Ascending aorta (tissue), 2 donors: ENCODE results near the gene DGKQ. TPM values are rescaled to one million over a fixed set of nuclear protein-coding genes. Genes with fewer than 3 reads are reported as not detected.

ENCODE experiments used
- DNase-seq, 2 donors: peaks; one replicate each; pipeline ENCODE4 v3.0.0-alpha.2; 2019; ENCODE audit warnings: low spot score in 2 of 2
- H3K27ac ChIP-seq, 2 donors: fragments of 200-600 bp; sonication (generic); one replicate each; pipeline ENCODE4 v1.5.1; 2016 to 2017; ENCODE audit warnings: mild to moderate bottlenecking in 1 of 2
- H3K27me3 ChIP-seq: fragments of 200-600 bp; sonication (generic); one replicate; pipeline ENCODE4 v1.5.1; 2017
- H3K36me3 ChIP-seq, 2 donors: fragments of 200-600 bp; sonication (generic); one replicate each; pipeline ENCODE4 v1.5.1; 2016
- H3K4me1 ChIP-seq, 2 donors: fragments of 200-600 bp; sonication (generic); one replicate each; pipeline ENCODE4 v1.5.1; 2016 to 2017; ENCODE audit warnings: mild to moderate bottlenecking in 1 of 2
- H3K4me3 ChIP-seq, 2 donors: fragments of 200-600 bp; sonication (generic); one replicate each; pipeline ENCODE4 v1.5.1; 2016 to 2017; ENCODE audit warnings: mild to moderate bottlenecking in 1 of 2
- H3K9me3 ChIP-seq, 2 donors: fragments of 200-600 bp; sonication (generic); one replicate each; pipeline ENCODE4 v1.5.1; 2016
- CTCF ChIP-seq, 3 experiments: fragments of 200-600 bp in 2 of 3; fragments of 450-650 bp in 1 of 3; sonication (generic) in 2 of 3; IDR thresholded peaks; one replicate each; pipeline ENCODE4 v1.5.1; 2016 to 2019; ENCODE audit warnings: antibody characterized with exemption in 3 of 3, mild to moderate bottlenecking in 1 of 3, moderate library complexity in 1 of 3
- intact Hi-C: fragments of 100-400 bp; cut with DNase I; formaldehyde crosslinking; loops from one replicate; pipeline ENCODE4 v1.15.1; 2023
- total RNA-seq: library from RNA; depleted of rRNA; stranded (reverse); fragments of >200 nt; gene quantifications from one replicate; pipeline ENCODE4 v1.1.0, GENCODE V29; 2016

DGKQ gene
- total RNA-seq, 1 donor from 2014 or later, result 20.1 TPM

GRCh38 chr4:998096-998691, 24.8 kb upstream of the DGKQ start:
- no peak for DNase-seq
- intact Hi-C loops, result no loop called here

DNA sequence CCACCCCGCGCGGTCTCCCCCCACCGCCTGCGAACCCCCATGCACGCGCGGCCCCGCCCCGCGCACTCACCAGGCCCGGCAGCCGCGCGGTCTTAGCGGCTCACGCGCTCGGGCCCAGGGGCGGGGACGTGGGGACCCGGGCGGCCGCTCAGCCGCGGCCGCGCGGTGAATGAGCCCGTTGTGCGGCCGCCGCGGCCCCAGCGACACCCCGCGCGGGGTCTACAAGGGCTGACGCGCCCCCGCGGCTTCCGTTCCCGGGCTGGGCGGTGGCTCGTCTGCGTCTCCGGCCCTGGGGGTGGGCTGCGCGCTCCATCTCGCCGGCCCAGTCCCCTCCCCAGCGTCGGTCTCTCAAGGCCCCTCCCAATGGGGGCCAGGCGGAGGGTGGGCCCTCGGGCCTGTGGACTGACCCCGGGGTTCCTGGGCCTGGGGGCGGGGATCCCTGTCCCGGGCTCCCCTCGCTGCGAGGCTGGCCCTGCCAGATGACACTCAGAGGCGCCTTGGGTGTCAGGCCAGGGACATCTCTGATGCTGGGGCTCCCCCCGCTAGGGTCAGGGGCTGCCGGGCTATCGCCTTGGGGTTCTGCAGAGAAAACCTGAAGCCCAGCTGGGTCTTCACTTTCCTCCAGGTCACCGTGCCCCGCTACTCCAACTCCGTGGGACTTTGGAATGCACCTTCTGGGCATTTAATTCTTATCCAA, 24.2 kb upstream of the DGKQ start:
- Histone ChIP-seq H3K36me3 (no peaks in the 10 kb centered on the region), H3K4me1 (peaks cover 6 to 8% of the 10 kb centered on the region in 2 donors), H3K9me3 (no peaks in the 10 kb centered on the region), H3K4me3 (peak overlapping the region; percentile 29 to 47), H3K27ac (no peak overlapping the region), H3K27me3 (peaks cover 38% of the 10 kb centered on the region)
- intact Hi-C loops, result no loop called here
- DNase-seq, result no peak
- no peak for TF ChIP-seq CTCF (IDR thresholded peaks at IDR 0.05)

More at GRCh38 chr4:998096-998691, 24.8 kb upstream of the DGKQ start:
- no peak overlapping the region for H3K4me3 ChIP-seq
- H3K9me3 ChIP-seq, result no peaks in the 10 kb centered on the region
- peaks cover 45% of the 10 kb centered on the region for H3K27me3 ChIP-seq
- peaks cover 8 to 12% of the 10 kb centered on the region in 2 donors for H3K4me1 ChIP-seq
- no peak overlapping the region for H3K27ac ChIP-seq
- H3K36me3 ChIP-seq, result no peaks in the 10 kb centered on the region
- TF ChIP-seq CTCF (IDR thresholded peaks at IDR 0.05), result no peak

DNA sequence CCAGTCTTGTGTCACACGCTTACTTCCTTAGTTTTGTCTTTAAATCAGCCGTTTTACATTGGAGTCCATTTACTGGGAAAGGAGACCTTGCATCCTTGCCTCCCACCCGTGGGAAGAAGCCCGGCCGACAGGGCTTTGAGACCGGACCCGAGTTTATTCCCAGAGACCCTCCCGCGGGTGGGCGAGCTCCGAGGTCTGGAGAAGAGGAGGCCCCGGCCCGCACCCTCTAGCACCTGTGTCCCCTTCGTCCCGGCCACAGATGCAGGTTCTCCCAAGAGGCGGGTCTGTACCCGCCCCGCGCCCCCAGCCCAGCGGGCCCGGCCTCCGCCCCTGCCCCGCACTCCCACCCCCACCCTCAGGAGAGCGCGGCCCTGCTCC, 23.6 kb upstream of the DGKQ start:
- Histone ChIP-seq H3K4me1 (peaks cover under 1 to 3% of the 10 kb centered on the region in 2 donors), H3K27me3 (peaks cover 33% of the 10 kb centered on the region), H3K27ac (no peak overlapping the region), H3K4me3 (peak overlapping the region; percentile 29 to 47), H3K9me3 (no peaks in the 10 kb centered on the region), H3K36me3 (no peaks in the 10 kb centered on the region)
- no peak for TF ChIP-seq CTCF (IDR thresholded peaks at IDR 0.05)
- DNase-seq, result no peak
- intact Hi-C loops, result no loop called here

GRCh38 chr4:996030-996996, 22.9 kb upstream of the DGKQ start:
- TF ChIP-seq CTCF (IDR thresholded peaks at IDR 0.05), result no peak
- peaks cover 0 to 3% of the 10 kb centered on the region in 2 donors for H3K4me1 ChIP-seq
- intact Hi-C loops, result no loop called here
- no peak for DNase-seq
- H3K36me3 ChIP-seq, result peaks cover 0 to 5% of the 10 kb centered on the region in 2 donors
- no peak overlapping the region for H3K27ac ChIP-seq
- no peaks in the 10 kb centered on the region for H3K9me3 ChIP-seq
- H3K27me3 ChIP-seq, result peaks cover 26% of the 10 kb centered on the region
- H3K4me3 ChIP-seq, result no peak overlapping the region

DNA sequence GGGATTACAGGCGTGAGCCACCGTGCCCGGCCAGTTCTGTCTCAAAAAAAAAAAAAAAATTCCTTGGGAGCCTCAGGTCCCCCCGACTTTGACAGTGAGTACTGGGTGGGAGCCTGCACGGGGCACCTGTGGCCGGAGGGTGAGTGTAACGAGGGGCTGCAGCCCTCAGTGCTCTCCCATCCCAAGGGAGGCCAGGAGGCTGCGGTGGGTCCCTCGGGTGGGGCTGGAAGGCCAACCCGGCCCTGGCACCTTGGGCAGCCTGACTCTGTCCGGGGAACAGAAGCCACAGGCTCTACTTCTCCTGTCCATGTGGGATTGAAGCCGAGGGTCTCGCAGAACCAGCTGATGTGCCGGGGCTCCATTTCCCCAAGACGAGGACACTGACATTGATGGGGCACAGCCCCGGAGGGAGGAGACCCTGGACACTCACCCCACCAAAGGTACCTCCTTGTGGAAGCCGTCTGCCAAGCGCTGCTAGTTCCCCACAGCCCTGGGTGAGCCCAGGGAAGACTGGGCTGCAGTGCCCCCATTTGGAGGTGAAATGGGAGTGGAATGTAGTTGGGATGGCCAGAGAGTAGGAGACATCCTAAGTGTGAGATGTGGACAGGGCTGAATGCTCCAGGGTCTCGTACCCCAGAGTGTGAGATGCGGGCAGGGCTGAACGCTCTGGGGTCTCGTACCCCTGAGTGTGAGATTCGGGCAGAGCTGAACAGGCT, 22.1 kb upstream of the DGKQ start:
- no peak overlapping the region for H3K27ac ChIP-seq
- TF ChIP-seq CTCF (IDR thresholded peaks at IDR 0.05), result no peak
- intact Hi-C loops, result no loop called here

More for the DNA sequence above, 22.1 kb upstream of the DGKQ start:
- Histone ChIP-seq H3K27me3 (peaks cover 18% of the 10 kb centered on the region), H3K9me3 (no peaks in the 10 kb centered on the region), H3K36me3 (peaks cover 6 to 8% of the 10 kb centered on the region in 2 donors), H3K4me1 (peaks cover 0 to 3% of the 10 kb centered on the region in 2 donors), H3K4me3 (no peak overlapping the region)
- DNase-seq, result no peak
